WTC11 (cell line): Measurements from ENCODE around the gene PDZD8. TPM values are rescaled to one million over a fixed set of nuclear protein-coding genes. Genes with fewer than 3 reads are reported as not detected.

Experiments
- ATAC-seq: fragments of 200-7000 bp; cut with Tn5 transposase; 2 replicates; pipeline ENCODE4 v1.10.0; 2021; ENCODE audit warnings: mild to moderate bottlenecking, moderate library complexity
- CTCF ChIA-PET: fragments of 300-600 bp; sonication (Branson Sonifier 250); formaldehyde crosslinking; loops from one replicate; lab custom pipeline; 2021; ENCODE audit warnings: antibody characterized with exemption; lab: Charles Lee
- POLR2A ChIA-PET: fragments of 350-600 bp; sonication (Branson Sonifier 250); formaldehyde crosslinking; loops from one replicate; lab custom pipeline; 2021; ENCODE audit warnings: antibody characterized with exemption; lab: Charles Lee
- DNase-seq: peaks from one replicate; pipeline ENCODE4 v3.0.0; 2021; ENCODE audit warnings: low spot score
- H3K27ac Mint-ChIP-seq: 2 replicates; pipeline ENCODE4 v1.8.0; 2021; ENCODE audit warnings: mixed read lengths
- H3K27me3 Mint-ChIP-seq: 2 replicates; pipeline ENCODE4 v1.8.0; 2021; ENCODE audit warnings: low read depth, mild to moderate bottlenecking, moderate library complexity, mixed read lengths
- H3K36me3 Mint-ChIP-seq: 2 replicates; pipeline ENCODE4 v1.8.0; 2021; ENCODE audit warnings: mixed read lengths
- H3K4me1 Mint-ChIP-seq: 2 replicates; pipeline ENCODE4 v1.8.0; 2022; ENCODE audit warnings: mixed read lengths
- H3K4me3 Mint-ChIP-seq: 2 replicates; pipeline ENCODE4 v1.8.0; 2021; ENCODE audit warnings: mild to moderate bottlenecking, moderate library complexity, mixed read lengths
- H3K9me3 Mint-ChIP-seq: 2 replicates; pipeline ENCODE4 v1.8.0; 2021; ENCODE audit warnings: mixed read lengths
- CREM ChIP-seq: sonication (generic); formaldehyde crosslinking; IDR thresholded peaks from 2 replicates; pipeline ENCODE4 v1.8.1; 2022; ENCODE audit warnings: mild to moderate bottlenecking, missing genetic modification reagents, moderate library complexity
- NR2C2 ChIP-seq: sonication (generic); formaldehyde crosslinking; IDR thresholded peaks from 2 replicates; pipeline ENCODE4 v1.8.0; 2022; ENCODE audit warnings: mild to moderate bottlenecking, missing genetic modification reagents
- PRRX2 ChIP-seq: fragments of 250-450 bp; sonication (Bioruptor Pico); IDR thresholded peaks from 2 replicates; pipeline ENCODE4 v1.8.0; 2021; ENCODE audit warnings: mild to moderate bottlenecking
- SOX15 ChIP-seq: fragments of 250-450 bp; sonication (Bioruptor Pico); IDR thresholded peaks from 2 replicates; pipeline ENCODE4 v1.9.0; 2021; ENCODE audit warnings: mild to moderate bottlenecking
- total RNA-seq: library from RNA; stranded (reverse); gene quantifications from 3 replicates; pipeline ENCODE4 v1.2.3, GENCODE V29; 2021
- TF ChIP-seq, protein P1 (sequence below): sonication (generic); formaldehyde crosslinking; IDR thresholded peaks from 2 replicates; pipeline ENCODE4 v1.8.0; 2022; ENCODE audit warnings: mild to moderate bottlenecking, missing genetic modification reagents
- TF ChIP-seq, protein P2 (sequence below): sonication (generic); formaldehyde crosslinking; IDR thresholded peaks from 2 replicates; pipeline ENCODE4 v1.8.1; 2022; ENCODE audit warnings: mild to moderate bottlenecking, moderate library complexity, missing genetic modification reagents
- TF ChIP-seq, protein P3 (sequence below): sonication (generic); formaldehyde crosslinking; IDR thresholded peaks from 2 replicates; pipeline ENCODE4 v1.8.1; 2023; ENCODE audit warnings: mild to moderate bottlenecking, missing genetic modification reagents, borderline replicate concordance
- TF ChIP-seq, protein P4 (sequence below): sonication (generic); formaldehyde crosslinking; IDR thresholded peaks from 2 replicates; pipeline ENCODE4 v1.8.1; 2023; ENCODE audit warnings: mild to moderate bottlenecking, moderate library complexity, missing genetic modification reagents
- TF ChIP-seq, protein P5 (sequence below): sonication (generic); formaldehyde crosslinking; IDR thresholded peaks from 2 replicates; pipeline ENCODE4 v1.8.1; 2022; ENCODE audit warnings: missing genetic modification reagents, borderline replicate concordance
- TF ChIP-seq, protein P6 (sequence below): sonication (generic); formaldehyde crosslinking; IDR thresholded peaks from 2 replicates; pipeline ENCODE4 v1.8.1; 2023; ENCODE audit warnings: mild to moderate bottlenecking, missing genetic modification reagents, moderate library complexity

PDZD8 gene
- total RNA-seq, 1 experiment from 2014 or later: 52.7 TPM

DNA sequence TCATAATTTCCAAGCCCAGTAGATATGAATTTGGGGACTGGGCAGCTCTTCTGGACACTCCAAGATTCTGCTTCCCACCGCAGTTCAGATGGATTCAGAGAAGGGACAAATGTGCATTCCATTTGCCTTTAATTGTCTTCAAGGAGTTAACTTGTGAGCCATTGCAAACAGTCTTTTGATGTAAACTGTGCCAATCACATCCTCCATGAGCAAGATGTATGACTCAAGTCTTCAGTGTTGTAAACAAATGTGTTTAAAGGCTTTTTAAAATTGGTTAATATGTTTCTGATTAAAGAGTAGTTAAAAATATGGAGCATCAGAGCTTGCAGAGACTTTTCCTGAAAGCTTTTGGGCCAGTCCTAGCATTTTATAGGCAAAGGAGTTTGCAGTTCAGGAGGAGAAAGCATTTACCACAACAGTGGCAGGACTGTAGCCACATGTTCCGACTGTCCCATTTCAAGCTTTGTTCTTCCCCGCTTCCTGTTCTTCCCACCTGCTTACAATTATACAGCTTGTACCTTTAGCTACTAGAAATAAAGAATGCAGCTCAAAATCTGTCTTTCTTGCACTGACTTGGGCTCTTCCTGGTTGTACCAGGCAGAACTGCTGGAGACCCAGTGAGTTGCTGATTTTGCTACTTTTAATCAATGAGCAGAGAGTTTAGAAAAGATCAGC lies 128.1 kb downstream of the PDZD8 start:
- no peaks in the 10 kb centered on the region for H3K9me3 Mint-ChIP-seq
- ChIA-PET POLR2A (no interaction called here), CTCF (interaction anchor here (3.6 kb wide), 1 partner anchor 30 kb away, joined by 11 read pairs; no protein-coding TSS in a partner anchor)

DNA sequence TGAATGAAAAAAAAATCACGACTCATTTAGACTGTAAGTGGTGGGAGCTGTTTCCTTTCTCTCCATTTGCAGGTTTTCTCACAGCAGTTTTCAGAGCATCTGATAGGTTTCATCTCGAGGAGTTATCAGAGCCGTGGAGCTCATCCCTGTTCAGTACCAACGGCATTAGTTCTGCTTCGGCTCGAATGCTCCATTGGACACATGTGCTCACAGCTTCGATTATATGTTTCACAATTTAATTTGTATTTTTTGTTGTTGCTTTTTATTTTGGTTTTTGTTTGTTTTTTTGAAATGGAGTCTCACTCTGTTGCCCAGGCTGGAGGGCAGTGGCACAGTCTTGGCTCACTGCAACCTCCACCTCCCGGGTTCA lies 132.8 kb downstream of the PDZD8 start:
- Mint-ChIP-seq H3K9me3 (no peaks in the 10 kb centered on the region), H3K4me3 (peak overlapping the region; percentile 68), H3K27me3 (peaks cover 34% of the 10 kb centered on the region), H3K4me1 (peaks cover 7% of the 10 kb centered on the region), H3K36me3 (peaks cover 4% of the 10 kb centered on the region; the same call in 1 of the 2 replicates), H3K27ac (no peak overlapping the region)
- ATAC-seq (no peak), DNase-seq (no peak)
- POLR2A ChIA-PET: interaction anchor here (0.7 kb wide), 1 partner anchor 423 kb away, joined by 3 read pairs; no protein-coding TSS in a partner anchor
- TF ChIP-seq, protein P1, sequence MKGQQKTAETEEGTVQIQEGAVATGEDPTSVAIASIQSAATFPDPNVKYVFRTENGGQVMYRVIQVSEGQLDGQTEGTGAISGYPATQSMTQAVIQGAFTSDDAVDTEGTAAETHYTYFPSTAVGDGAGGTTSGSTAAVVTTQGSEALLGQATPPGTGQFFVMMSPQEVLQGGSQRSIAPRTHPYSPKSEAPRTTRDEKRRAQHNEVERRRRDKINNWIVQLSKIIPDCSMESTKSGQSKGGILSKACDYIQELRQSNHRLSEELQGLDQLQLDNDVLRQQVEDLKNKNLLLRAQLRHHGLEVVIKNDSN (CRISPR knock-in tag): no peak
- CTCF ChIA-PET: interaction anchor here (1.4 to 5.5 kb wide), 3 partner anchors 16 to 26 kb away, joined by 4 to 56 read pairs (median 21); no protein-coding TSS in a partner anchor

More for the DNA sequence above, 128.1 kb downstream of the PDZD8 start:
- no peak overlapping the region for H3K27ac Mint-ChIP-seq
- ATAC-seq (no peak), DNase-seq (no peak)
- H3K4me3 Mint-ChIP-seq: no peak overlapping the region
- H3K36me3 Mint-ChIP-seq: peaks cover 4% of the 10 kb centered on the region; the same call in 1 of the 2 replicates
- H3K27me3 Mint-ChIP-seq: peaks cover 24% of the 10 kb centered on the region
- H3K4me1 Mint-ChIP-seq: peaks cover 14% of the 10 kb centered on the region
- TF ChIP-seq NR2C2 (CRISPR knock-in tag) (no peak), PRRX2 (CRISPR knock-in tag) (no peak), SOX15 (CRISPR knock-in tag) (no peak), CREM (CRISPR knock-in tag) (no peak)
- TF ChIP-seq, protein P2, sequence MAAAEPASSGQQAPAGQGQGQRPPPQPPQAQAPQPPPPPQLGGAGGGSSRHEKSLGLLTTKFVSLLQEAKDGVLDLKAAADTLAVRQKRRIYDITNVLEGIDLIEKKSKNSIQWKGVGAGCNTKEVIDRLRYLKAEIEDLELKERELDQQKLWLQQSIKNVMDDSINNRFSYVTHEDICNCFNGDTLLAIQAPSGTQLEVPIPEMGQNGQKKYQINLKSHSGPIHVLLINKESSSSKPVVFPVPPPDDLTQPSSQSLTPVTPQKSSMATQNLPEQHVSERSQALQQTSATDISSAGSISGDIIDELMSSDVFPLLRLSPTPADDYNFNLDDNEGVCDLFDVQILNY (CRISPR knock-in tag): no peak
- TF ChIP-seq, protein P3, sequence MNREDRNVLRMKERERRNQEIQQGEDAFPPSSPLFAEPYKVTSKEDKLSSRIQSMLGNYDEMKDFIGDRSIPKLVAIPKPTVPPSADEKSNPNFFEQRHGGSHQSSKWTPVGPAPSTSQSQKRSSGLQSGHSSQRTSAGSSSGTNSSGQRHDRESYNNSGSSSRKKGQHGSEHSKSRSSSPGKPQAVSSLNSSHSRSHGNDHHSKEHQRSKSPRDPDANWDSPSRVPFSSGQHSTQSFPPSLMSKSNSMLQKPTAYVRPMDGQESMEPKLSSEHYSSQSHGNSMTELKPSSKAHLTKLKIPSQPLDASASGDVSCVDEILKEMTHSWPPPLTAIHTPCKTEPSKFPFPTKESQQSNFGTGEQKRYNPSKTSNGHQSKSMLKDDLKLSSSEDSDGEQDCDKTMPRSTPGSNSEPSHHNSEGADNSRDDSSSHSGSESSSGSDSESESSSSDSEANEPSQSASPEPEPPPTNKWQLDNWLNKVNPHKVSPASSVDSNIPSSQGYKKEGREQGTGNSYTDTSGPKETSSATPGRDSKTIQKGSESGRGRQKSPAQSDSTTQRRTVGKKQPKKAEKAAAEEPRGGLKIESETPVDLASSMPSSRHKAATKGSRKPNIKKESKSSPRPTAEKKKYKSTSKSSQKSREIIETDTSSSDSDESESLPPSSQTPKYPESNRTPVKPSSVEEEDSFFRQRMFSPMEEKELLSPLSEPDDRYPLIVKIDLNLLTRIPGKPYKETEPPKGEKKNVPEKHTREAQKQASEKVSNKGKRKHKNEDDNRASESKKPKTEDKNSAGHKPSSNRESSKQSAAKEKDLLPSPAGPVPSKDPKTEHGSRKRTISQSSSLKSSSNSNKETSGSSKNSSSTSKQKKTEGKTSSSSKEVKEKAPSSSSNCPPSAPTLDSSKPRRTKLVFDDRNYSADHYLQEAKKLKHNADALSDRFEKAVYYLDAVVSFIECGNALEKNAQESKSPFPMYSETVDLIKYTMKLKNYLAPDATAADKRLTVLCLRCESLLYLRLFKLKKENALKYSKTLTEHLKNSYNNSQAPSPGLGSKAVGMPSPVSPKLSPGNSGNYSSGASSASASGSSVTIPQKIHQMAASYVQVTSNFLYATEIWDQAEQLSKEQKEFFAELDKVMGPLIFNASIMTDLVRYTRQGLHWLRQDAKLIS (CRISPR knock-in tag): no peak
- TF ChIP-seq, protein P4, sequence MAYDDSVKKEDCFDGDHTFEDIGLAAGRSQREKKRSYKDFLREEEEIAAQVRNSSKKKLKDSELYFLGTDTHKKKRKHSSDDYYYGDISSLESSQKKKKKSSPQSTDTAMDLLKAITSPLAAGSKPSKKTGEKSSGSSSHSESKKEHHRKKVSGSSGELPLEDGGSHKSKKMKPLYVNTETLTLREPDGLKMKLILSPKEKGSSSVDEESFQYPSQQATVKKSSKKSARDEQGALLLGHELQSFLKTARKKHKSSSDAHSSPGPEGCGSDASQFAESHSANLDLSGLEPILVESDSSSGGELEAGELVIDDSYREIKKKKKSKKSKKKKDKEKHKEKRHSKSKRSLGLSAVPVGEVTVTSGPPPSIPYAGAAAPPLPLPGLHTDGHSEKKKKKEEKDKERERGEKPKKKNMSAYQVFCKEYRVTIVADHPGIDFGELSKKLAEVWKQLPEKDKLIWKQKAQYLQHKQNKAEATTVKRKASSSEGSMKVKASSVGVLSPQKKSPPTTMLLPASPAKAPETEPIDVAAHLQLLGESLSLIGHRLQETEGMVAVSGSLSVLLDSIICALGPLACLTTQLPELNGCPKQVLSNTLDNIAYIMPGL (CRISPR knock-in tag): no peak
- TF ChIP-seq, protein P5, sequence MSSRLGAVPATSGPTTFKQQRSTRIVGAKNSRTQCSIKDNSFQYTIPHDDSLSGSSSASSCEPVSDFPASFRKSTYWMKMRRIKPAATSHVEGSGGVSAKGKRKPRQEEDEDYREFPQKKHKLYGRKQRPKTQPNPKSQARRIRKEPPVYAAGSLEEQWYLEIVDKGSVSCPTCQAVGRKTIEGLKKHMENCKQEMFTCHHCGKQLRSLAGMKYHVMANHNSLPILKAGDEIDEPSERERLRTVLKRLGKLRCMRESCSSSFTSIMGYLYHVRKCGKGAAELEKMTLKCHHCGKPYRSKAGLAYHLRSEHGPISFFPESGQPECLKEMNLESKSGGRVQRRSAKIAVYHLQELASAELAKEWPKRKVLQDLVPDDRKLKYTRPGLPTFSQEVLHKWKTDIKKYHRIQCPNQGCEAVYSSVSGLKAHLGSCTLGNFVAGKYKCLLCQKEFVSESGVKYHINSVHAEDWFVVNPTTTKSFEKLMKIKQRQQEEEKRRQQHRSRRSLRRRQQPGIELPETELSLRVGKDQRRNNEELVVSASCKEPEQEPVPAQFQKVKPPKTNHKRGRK (CRISPR knock-in tag): no peak
- TF ChIP-seq, protein P6, sequence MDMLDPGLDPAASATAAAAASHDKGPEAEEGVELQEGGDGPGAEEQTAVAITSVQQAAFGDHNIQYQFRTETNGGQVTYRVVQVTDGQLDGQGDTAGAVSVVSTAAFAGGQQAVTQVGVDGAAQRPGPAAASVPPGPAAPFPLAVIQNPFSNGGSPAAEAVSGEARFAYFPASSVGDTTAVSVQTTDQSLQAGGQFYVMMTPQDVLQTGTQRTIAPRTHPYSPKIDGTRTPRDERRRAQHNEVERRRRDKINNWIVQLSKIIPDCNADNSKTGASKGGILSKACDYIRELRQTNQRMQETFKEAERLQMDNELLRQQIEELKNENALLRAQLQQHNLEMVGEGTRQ (CRISPR knock-in tag): no peak
